GM12878 (cell line): ENCODE data around the gene FAT1. TPM values are rescaled to one million over a fixed set of nuclear protein-coding genes. Genes with fewer than 3 reads are reported as not detected.

Source experiments
- CBFB ChIP-seq: IDR thresholded peaks from 2 replicates; pipeline ENCODE4 v1.6.1; 2016; ENCODE audit warnings: antibody characterized with exemption, low read depth
- HCFC1 ChIP-seq: fragments of 150-350 bp; IDR thresholded peaks from 2 replicates; pipeline ENCODE4 v1.6.1; 2014; ENCODE audit warnings: low read length
- HDAC2 ChIP-seq: fragments of 200-600 bp; sonication (generic); IDR thresholded peaks from 2 replicates; pipeline ENCODE4 v1.6.1; 2017
- KAT2A ChIP-seq: conservative IDR thresholded peaks from 2 replicates; pipeline ENCODE4 v1.6.1; 2011; ENCODE audit warnings: low read depth, low read length; ENCODE audit not compliant: control insufficient read depth
- MYB ChIP-seq: fragments of 150-350 bp; IDR thresholded peaks from 2 replicates; pipeline ENCODE4 v1.6.1; 2014; ENCODE audit warnings: mild to moderate bottlenecking, low read depth, low read length, borderline replicate concordance
- RFX5 ChIP-seq: IDR thresholded peaks from 2 replicates; pipeline ENCODE4 v1.6.1; 2011; ENCODE audit warnings: low read depth, low read length, improper control_type of control experiment
- SMARCA5 ChIP-seq: fragments of 450-650 bp; IDR thresholded peaks from 2 replicates; pipeline ENCODE4 v1.6.1; 2017; ENCODE audit warnings: mild to moderate bottlenecking
- STAT3 ChIP-seq: IDR thresholded peaks from 2 replicates; pipeline ENCODE4 v1.6.1; 2011; ENCODE audit warnings: low read depth, low read length, improper control_type of control experiment
- ZBTB4 ChIP-seq: fragments of 450-650 bp; formaldehyde crosslinking; IDR thresholded peaks from 2 replicates; pipeline ENCODE4 v1.4.0; 2022; ENCODE audit warnings: mild to moderate bottlenecking, moderate library complexity
- polyA plus RNA-seq, 11 experiments: library from polyadenylated mRNA; depleted of rRNA in 4 of 11; unstranded in 6 of 11; stranded (reverse) in 5 of 11; fragments of >200 nt; fragmentation: Nextera tagmentation in 4 of 11; fragmentation: Illumina TruSeq in 1 of 11; extraction: Ambion mirVana in 4 of 11; extraction: Trizol in 1 of 11; gene quantifications; 1 replicate in 1 of 11; 2 replicates in 10 of 11; pipeline versions ENCODE4 v1.2.1 to v1.2.3, GENCODE V29; 2011 to 2016; ENCODE audit warnings: inconsistent platforms in 2 of 11, missing spikeins in 2 of 11, low read depth in 1 of 11
- total RNA-seq, 4 experiments: library from RNA; depleted of rRNA in 3 of 4; stranded (reverse); fragments of >200 nt in 3 of 4; fragmentation: Illumina TruSeq in 1 of 4; extraction: Trizol in 1 of 4; gene quantifications; 2 replicates each; pipeline versions ENCODE4 v1.2.1 to v1.2.3, GENCODE V29; 2013 to 2021
- TF ChIP-seq, protein P1 (sequence below): fragments of 150-350 bp; IDR thresholded peaks from 2 replicates; pipeline ENCODE4 v1.6.1; 2014; ENCODE audit warnings: mild to moderate bottlenecking, low read depth, low read length

FAT1 gene
- total and polyA plus RNA-seq, 10 of the 15 experiments (the other 5 are each of a cell fraction or from before 2014, with no cell fraction given): 0.04 to 11.8 (median 0.11) TPM; not detected in 1

DNA sequence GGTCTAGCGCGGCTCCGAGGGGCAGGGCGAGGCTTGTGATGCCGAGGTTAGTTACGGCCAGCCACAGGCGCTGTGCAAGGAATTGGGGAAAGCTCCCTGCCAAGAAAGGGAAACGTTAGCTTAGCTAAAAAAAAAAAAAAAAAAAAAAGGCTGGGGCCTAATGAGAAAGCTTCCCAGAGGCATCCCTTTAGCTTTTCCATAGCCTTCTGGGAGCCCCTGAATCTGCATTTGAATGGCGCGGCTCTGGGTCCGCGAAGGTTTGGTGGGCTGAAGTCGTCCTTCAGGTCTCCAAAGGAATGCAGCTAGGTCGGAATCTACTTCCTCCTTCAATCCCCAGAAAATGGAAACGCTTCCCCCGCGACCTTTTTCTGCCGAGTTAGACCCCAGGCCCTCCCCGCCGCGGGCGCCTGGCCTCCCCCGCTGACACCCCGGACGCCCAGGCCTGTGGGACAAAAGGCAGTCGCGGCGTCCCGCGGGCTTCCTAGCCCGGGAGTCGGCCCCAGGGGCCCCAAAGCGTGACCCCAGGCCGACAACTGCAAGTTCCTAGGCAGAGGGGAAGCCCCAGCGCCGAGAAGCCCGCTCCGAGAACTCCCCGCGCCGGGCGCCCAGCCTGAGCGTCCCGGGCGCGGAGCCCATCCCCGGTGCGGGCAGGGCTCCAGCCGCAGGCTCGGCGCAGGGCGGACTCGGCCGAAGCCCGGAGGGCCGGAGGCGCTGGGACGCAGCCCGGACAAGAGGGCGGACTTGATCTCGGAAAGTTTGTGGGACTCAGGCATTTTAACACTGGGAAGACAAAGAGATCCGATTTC lies 605 bp upstream of the FAT1 start (continued):
- TF ChIP-seq ZBTB4 (no peak), SMARCA5 (no peak), MYB (no peak), HDAC2 (no peak), STAT3 (no peak), KAT2A (no peak), RFX5 (no peak), CBFB (no peak), HCFC1 (no peak)
- TF ChIP-seq, protein P1, sequence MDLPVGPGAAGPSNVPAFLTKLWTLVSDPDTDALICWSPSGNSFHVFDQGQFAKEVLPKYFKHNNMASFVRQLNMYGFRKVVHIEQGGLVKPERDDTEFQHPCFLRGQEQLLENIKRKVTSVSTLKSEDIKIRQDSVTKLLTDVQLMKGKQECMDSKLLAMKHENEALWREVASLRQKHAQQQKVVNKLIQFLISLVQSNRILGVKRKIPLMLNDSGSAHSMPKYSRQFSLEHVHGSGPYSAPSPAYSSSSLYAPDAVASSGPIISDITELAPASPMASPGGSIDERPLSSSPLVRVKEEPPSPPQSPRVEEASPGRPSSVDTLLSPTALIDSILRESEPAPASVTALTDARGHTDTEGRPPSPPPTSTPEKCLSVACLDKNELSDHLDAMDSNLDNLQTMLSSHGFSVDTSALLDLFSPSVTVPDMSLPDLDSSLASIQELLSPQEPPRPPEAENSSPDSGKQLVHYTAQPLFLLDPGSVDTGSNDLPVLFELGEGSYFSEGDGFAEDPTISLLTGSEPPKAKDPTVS: no peak
